LNCaP clone FGC (cell line): ENCODE results near the gene CSNK1G1.

ENCODE experiments used
- DNase-seq: peaks from one replicate; pipeline ENCODE4 v3.0.0-alpha.2; 2011; ENCODE audit warnings: low read depth
- H3K4me3 ChIP-seq: 2 replicates; pipeline ENCODE4 v1.5.1; 2011; ENCODE audit warnings: mild to moderate bottlenecking, low read depth, low read length, control low read depth
- CTCF ChIP-seq: IDR thresholded peaks from 2 replicates; pipeline ENCODE4 v1.5.1; 2012; ENCODE audit warnings: mild to moderate bottlenecking; ENCODE audit not compliant: control insufficient read depth, insufficient read depth; ENCODE audit errors: extremely low read depth

Gene CSNK1G1

GRCh38 chr15:64141798-64142512 lies 214.0 kb downstream of the CSNK1G1 start:
- TF ChIP-seq CTCF: no peak

GRCh38 chr15:64138331-64138941 lies 217.5 kb downstream of the CSNK1G1 start:
- no peak overlapping the region for H3K4me3 ChIP-seq
- TF ChIP-seq CTCF: no peak
- no peak for DNase-seq

More at GRCh38 chr15:64141798-64142512, 214.0 kb downstream of the CSNK1G1 start:
- H3K4me3 ChIP-seq: no peak overlapping the region
- DNase-seq: no peak

DNA sequence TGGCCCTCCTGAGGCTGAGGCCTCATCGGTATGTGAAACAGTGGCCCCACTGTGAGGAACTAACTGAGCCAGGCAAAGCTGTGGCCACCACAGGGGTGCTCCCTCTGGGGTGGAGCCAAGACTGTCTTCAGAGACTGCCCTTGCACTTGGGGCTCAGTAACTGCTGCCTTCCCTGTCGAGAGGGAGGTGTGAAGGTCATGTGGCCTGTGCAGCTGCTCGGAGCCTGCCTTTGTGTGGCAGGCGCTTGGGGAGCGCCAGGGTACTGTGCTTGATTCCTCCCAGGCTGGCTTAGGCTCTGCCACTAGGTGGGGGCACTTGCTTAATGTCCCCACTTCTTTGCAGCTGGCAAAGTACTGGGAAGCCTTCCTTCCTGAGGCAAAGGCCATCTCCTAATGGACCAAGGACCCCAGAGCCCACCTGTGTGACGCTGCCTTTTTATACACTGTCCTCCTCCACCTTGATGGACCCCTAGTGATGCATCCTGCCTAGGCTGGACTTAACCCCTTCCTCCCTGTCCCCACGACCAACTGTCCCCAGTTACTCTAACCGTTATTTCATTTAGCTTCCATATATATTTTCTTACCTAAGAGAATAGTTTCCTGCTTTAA lies 218.6 kb downstream of the CSNK1G1 start:
- DNase-seq: no peak
- no peak for TF ChIP-seq CTCF
- H3K4me3 ChIP-seq: no peak overlapping the region

DNA sequence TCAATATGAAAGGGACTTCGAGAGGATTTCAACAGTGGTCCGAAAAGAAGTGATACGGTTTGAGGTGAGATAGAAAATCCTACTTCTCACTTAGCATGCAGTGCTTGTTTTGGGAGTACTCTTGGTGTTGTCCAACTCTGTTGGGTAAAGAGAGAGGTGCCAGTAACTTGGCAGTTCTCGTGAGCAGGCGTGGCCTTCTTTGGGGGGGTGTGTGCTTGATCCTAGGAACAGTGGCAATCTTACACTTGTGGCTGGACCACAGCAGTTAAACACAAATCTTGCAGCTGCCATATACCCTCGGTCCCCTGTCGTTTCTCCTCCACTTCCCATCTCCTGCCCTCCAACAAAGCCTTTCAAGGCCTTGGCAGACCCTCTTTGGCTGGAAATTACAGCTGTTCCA lies 219.6 kb downstream of the CSNK1G1 start:
- no peak for DNase-seq
- TF ChIP-seq CTCF: no peak
- no peak overlapping the region for H3K4me3 ChIP-seq

GRCh38 chr15:64134345-64134829 lies 221.6 kb downstream of the CSNK1G1 start:
- H3K4me3 ChIP-seq: no peak overlapping the region
- DNase-seq: no peak
- TF ChIP-seq CTCF: no peak

DNA sequence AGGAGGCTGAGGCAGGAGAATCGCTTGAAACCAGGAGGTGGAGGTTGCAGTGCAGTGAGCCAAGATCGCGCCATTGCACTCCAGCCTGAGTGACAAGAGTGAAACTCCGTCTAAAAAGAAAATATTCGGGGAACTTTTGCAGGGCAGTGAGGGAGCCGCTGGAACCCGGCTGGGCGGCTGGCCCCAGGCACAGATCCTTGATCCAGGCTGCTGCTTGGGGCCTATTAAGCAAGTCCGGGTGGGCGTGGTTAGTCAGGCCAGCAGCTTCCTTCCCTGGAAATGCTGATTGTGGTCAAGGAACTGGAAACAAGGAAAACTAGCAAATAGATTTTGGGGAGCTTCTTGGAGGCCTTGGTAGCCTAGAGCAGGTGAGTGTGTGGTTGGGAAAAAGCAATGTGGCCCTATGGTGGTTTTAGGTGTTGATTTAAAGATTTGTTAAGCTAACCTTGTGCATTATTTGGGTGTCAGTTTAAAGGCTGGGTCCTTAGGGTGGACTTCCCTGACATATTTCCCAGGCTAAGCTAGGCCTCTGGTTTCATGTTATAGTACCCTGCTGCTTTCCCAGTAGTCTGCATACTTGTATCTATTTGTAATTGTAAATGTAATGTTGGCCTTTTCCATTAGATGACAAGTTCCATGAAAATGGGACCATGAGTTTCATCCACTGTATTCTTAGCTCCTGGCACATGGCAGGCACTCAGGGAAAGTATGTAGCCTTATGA lies 222.2 kb downstream of the CSNK1G1 start:
- TF ChIP-seq CTCF: no peak
- no peak overlapping the region for H3K4me3 ChIP-seq
- DNase-seq: no peak
